IMR-90 (cell line): ENCODE data around the gene SRPK3.
"Not testable (repeated sequence)": the region's sequence is repeated elsewhere in the genome, so short reads cannot be mapped to it uniquely, and the experiment has no call there.

Experiments
- BHLHE40 ChIP-seq: fragments of 150-350 bp; IDR thresholded peaks from 2 replicates; pipeline ENCODE4 v1.6.1; 2016; ENCODE audit warnings: mild to moderate bottlenecking, low read depth, low read length
- CEBPB ChIP-seq: IDR thresholded peaks from 2 replicates; pipeline ENCODE4 v1.6.1; 2012; ENCODE audit warnings: low read depth, low read length, improper control_type of control experiment
- CHD1 ChIP-seq: IDR thresholded peaks from 2 replicates; pipeline ENCODE4 v1.6.1; 2012; ENCODE audit warnings: low read depth, low read length, improper control_type of control experiment
- CTCF ChIP-seq: conservative IDR thresholded peaks from 2 replicates; pipeline ENCODE4 v1.5.1; 2012; ENCODE audit warnings: mild to moderate bottlenecking, low read depth, low read length, improper control_type of control experiment
- ELK1 ChIP-seq: fragments of 150-350 bp; IDR thresholded peaks from 2 replicates; pipeline ENCODE4 v1.6.1; 2016; ENCODE audit warnings: low read depth, mild to moderate bottlenecking, low read length, moderate library complexity, borderline replicate concordance
- FOS ChIP-seq: fragments of 150-350 bp; IDR thresholded peaks from 2 replicates; pipeline ENCODE4 v1.6.1; 2016; ENCODE audit warnings: low read depth, low read length
- MAFK ChIP-seq: IDR thresholded peaks from 2 replicates; pipeline ENCODE4 v1.6.1; 2012; ENCODE audit warnings: low read depth, low read length, improper control_type of control experiment
- NFE2L2 ChIP-seq: fragments of 150-350 bp; IDR thresholded peaks from 2 replicates; pipeline ENCODE4 v1.6.1; 2016; ENCODE audit warnings: low read depth, mild to moderate bottlenecking, low read length
- POLR2A ChIP-seq: IDR thresholded peaks from 2 replicates; pipeline ENCODE4 v1.6.1; 2012; ENCODE audit warnings: mild to moderate bottlenecking, low read depth, low read length
- RAD21 ChIP-seq: IDR thresholded peaks from 2 replicates; pipeline ENCODE4 v1.6.1; 2012; ENCODE audit warnings: low read length, improper control_type of control experiment
- RCOR1 ChIP-seq: IDR thresholded peaks from 2 replicates; pipeline ENCODE4 v1.6.1; 2012; ENCODE audit warnings: mild to moderate bottlenecking, low read length, improper control_type of control experiment; ENCODE audit not compliant: insufficient replicate concordance
- RFX5 ChIP-seq: IDR thresholded peaks from 2 replicates; pipeline ENCODE4 v1.8.0; 2012; ENCODE audit warnings: low read depth, mild to moderate bottlenecking, low read length, moderate library complexity
- SMC3 ChIP-seq: fragments of 150-350 bp; IDR thresholded peaks from 2 replicates; pipeline ENCODE4 v1.6.1; 2016; ENCODE audit warnings: low read depth, mild to moderate bottlenecking, antibody characterized with exemption, low read length, moderate library complexity
- USF2 ChIP-seq: fragments of 150-350 bp; IDR thresholded peaks from 2 replicates; pipeline ENCODE4 v1.6.1; 2017; ENCODE audit warnings: mild to moderate bottlenecking, antibody characterized with exemption, low read length, low read depth

- TF ChIP-seq RFX5, CTCF, CHD1, POLR2A, SMC3, BHLHE40, FOS, CEBPB, ELK1, RAD21, USF2, RCOR1, NFE2L2, MAFK: not testable (repeated sequence)
Measured at GRCh38 chrX:153818064-153818463, 37.2 kb downstream of the SRPK3 start.
